Dermis microvascular lymphatic vessel endothelial cell (primary cell): ENCODE measurements around the gene NCS1. TPM values are rescaled to one million over a fixed set of nuclear protein-coding genes. Genes with fewer than 3 reads are reported as not detected.

Experiments
- DNase-seq, 2 donors: peaks; one replicate each; pipeline versions ENCODE4 v3.0.0 to v3.0.0-alpha.2; 2010; ENCODE audit warnings: low read depth in 2 of 2
- total RNA-seq: library from RNA; depleted of rRNA; stranded (reverse); fragments of >200 nt; gene quantifications from 2 replicates; pipeline ENCODE4 v1.2.1, GENCODE V29; 2014

The NCS1 gene
- total RNA-seq, 1 donor from 2014 or later: 12.2 TPM

DNA sequence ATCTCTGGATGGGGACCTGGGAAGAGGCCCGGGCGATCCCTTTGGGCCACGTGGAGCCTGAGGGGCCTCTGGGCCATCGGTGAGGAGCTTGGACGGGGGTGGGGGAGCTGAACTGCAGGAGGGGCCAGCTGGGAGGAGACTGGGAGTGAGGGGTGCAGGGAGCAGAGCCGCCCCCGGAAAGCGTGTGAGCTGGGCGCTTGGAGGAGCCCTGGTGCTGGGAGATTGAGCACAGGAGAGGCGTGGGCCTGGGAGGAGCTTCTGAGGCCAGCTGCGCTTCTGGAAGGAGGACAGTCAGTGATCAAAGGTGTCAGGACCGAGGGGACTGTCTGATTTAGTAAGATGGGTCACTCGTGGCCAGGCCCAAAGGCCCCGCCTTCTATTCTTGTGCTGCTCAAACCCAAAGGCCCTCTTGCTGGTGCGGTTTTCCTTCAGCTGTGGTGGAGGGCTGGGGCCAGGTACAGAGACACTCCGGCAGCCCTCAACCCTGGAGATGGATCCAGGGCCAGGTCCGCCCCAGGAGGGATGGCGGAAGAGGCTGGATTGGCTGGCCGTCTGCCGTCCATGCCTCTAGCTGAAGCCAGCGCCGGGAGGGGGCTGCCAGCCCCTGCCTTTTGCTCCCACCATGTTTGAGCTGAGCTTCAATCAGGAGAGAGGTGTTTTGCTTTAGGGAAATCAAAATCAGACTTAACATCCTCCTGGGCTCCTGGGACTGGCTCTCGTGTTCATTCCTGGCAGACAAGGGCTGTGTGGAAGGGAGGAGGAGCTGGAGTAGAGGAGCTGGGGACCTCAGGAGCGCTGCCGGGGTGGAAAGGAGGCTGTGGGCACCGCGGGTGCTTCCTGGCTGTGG is 21.6 kb downstream of the NCS1 start:
- no peak for DNase-seq

DNA sequence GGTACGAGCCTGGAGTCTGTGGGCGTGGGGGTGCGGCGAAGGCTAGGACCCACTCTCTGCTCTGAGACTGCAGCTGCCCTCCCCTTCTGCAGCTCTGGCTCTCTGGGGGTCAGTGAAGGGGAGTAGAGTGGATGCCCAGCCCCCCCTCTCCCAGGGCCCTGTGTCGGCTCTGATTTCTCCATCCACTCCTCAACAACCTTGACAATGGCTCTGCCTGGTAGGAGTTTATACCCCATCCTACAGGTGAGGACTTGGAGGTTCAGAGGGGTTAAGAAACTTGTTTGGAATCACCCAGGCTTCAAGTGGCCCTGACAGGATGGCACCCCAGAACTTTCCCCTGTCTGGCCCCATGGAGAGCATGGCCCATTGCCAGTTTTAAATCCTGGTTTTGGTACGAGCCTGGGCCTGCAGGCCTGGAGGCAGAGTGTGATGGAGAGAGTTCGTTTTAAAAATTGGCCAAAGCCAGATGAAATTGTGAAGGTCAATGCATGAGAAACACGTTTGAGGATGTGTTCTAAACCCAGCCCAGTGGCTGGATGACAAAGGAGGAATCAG is 22.3 kb downstream of the NCS1 start:
- DNase-seq: no peak

DNA sequence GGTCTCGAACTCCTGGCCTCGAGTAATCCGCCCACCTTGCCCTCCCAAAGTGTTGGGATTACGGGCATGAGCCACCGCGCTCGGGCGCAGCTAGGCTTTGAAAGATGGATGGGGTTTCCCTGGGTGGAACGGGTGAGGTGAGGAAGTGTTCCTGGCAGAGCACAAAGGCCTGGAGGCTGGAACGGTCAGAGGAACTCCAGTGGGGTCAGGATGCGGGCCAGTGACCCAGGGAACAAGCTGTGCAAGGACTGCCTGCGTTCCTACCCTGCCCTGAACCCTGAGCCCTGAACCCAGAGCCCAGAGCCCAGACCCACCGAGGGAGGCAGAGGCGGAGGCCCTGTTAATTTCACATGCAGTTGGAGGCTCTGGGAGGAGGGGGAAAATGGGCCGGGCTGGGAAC is 23.4 kb downstream of the NCS1 start:
- DNase-seq: no peak

DNA sequence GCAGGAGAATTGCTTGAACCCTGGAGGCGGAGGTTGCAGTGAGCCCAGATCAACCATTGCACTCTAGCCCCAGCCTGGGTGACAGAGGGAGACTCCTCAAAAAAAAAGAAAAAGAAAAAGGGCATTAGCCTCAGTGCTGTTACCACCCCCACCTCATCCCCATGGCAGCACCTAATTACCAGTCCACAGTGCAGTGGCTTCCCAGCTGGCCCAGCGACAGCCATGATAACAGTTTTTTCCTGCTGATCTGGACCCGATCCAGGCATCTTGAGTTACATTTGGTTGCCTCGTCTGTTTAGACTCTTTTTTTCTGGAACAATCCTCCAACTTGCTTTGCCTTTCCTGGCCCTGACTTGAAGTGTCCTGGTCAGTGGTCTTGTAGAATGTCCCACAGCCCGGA is 24.4 kb downstream of the NCS1 start:
- no peak for DNase-seq

DNA sequence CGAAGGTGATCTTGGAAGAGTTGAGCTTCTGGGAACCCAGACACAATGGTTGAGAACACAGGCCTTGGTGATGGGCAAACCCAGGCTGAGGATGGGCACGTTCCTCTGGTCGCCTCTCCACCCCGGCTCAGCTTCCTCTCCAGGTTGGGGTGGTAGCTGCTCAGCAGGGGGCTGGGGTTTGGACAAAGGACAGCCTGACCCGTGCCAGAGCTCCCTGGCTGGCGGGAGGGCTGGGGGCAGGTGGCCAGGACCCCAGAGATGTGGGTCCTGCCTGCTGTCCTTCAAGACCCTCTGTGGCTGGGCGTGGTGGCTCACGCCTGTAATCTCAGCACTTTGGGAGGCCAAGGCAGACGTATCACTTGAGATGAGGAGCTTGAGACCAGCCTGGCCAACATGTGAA is 25.2 kb downstream of the NCS1 start:
- no peak for DNase-seq

DNA sequence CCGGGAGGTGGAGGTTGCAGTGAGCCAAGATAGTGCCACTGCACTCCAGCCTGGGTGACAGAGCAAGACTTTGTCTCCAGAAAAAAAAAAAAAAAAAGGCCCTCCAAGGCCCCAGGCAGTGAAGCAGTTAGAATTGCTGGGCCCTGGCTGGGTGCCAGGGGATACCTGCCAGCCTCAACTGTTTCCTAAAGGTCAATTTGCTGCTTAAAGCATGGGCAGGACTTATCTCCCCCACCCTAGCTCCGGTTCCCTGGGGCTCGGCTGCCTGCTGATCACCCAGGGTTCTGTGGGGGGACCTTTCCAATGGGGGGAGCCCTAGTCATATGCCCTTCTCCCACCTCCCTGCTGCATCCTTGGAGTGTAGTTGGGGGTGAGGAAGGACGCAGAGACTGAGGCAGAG is 25.7 kb downstream of the NCS1 start:
- DNase-seq: no peak

DNA sequence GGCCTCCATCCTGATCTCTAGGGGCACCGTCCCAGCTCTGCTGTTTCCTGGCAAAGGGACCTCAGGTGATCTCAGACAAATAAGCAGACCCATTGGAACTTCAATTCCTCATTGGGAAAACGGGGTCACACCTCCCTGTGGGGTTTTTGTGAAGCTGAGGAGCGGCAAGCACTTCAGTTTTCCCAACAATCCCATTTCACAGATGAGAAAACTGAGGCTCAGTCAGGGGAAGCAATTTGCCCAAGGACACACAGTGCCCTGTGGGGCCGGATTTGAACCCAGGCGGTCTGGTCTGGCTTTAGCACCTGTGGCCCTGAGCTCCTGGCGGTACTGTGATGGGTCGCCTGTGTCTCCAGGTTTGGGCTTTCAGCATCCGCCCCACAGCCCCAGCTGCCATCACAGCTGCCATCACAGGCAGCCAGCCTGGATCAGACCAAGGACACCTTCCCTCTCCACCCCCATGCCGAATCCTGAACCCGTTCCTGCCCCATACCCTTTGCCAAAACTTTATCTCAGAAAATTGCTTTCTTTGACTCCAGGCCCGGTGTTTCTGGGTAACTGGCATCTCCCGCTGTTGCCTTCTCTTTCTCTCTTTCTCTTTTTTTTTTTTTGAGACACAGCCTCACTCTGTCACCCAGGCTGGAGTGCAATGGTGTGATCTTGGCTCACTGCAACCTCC is 26.4 kb downstream of the NCS1 start:
- DNase-seq: no peak

DNA sequence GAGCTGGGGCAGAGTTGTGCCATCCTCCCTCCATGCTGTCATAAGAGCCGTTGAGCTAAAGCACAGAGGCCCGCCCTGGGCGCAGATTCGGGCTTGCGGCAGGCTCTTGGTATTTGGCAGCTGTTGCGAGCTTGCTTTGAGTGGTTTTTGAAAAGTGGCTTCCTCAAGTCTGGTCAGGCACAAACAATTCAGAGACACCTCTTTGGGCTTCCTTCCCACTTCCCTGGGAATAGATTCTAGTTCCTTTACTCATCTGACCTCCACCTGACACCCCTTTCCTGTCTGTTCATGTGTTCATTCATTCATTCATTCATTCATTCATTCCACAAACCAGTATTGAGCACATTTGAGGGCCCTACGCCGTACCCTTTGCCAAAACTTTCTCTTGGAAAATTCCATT is 27.4 kb downstream of the NCS1 start:
- peak in 1 of 2 donors; percentile 8 for DNase-seq

DNA sequence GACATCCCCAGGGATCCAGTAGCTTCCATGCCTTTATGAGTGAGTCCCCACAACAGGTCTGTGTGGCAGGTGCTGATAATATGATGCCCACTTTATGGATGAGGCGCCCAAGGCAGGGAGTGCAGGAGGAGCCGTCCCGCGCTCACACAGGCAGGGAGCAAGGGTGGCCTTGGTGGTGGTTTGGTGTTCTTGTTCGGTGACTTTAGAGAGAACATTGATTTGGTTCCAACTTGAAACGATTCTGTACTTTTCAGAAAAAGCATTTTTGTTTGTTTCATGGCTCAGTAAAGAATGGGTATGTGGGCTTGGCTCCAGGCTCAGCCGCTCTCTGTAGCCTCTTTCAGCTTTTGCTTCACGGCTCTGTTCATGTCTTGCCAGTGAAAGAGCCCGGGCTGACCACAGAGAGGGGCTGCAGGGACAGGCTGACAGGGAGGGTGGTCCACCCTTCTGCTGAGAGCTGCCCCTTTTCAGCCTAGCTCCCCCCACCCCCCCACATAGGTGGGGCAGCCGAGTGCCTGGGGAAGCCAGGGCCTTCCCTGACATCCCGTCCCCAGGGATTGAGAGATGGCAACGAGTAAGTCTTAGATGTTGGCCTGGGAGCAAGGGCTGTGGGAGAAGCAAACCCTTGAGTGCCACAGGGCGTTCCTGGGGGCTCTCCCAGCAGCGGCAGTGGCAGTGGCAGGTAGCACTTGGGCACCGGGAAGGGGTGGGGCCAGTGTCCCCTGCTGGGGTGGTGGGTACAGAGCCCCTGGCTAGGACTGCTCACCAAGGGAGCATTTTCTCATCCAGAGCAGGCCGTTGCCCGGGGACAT is 28.0 kb downstream of the NCS1 start:
- no peak for DNase-seq

DNA sequence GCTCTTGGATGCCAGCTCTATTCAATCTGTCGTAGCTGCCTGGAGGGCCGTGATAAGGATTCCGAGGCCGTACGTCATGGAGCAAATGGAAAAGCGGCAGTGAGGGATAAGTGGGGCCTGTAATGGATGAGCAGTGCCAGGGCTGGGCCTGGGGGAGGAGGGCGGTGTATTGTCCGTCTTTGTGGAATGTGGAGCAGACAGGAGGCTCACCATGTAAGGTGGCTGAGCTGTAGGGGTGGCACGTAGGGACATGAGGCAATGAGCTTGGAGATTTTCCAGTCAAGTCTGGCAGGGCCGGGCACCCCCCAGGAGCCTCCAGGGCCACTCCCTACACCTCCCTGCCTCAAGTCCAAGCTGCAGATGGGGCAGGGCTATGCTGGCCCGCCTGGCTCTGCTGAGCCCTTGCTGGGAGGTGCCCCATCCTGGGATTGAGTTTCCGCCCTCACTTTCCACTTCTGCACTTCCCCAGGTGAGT is 29.2 kb downstream of the NCS1 start:
- DNase-seq: no peak

DNA sequence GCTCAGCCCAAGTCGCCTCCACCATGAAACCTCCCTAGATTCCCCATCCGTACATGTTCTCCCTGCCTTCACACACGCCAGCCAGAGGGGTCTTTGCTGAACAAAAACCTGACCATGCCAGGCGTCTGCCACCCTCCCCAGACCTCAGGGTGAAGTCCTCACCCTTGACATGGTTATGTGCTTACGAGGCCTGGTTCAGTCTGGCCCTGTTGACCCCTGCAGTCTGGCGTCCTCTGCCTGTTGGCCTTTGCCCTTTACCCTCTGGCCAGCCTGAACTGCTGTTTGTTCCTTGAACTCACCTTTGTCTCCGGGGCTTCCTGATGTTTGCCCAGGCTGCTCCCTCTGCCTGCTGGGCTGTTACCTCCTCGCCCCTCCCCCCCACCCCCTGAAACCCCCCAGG is 29.8 kb downstream of the NCS1 start:
- DNase-seq: no peak

DNA sequence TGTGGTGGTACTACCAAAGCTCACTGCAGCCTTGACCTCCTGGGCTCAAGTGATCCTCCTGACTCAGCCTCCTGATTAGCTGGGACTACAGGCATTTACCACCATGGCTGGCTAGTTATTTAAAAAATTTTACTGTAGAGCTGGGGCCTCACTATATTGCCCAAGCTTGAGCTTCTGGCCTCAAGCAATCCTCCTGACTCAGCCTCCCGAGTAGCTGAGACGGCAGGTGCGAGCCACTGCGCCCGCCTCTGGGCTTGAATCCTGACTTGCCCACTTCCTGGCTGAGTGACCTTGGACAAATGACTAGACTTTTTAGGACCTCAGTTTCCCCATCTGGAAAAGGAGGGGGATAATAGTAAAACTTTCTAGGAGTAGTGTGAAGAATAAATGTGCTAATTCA is 32.1 kb downstream of the NCS1 start:
- DNase-seq: no peak

DNA sequence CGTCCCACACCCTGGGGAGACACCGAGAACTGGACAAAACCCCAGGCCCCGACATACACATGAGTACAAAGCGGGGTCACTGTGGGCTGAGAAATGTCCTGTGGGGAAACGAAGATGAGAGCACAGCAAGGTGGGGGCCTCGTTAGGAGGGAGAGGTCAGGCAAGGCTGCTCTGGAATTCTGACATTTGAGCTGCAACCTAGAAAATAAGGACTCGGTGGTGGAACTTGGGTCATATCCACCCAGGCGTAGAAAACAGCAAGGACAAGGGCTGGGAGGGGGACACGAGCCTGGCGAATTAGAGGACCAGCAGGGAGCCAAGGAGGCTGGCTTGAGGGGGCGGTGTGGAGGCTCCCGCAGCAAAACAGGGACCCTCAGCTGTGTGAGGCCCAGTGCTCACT is 32.8 kb downstream of the NCS1 start:
- DNase-seq: no peak

DNA sequence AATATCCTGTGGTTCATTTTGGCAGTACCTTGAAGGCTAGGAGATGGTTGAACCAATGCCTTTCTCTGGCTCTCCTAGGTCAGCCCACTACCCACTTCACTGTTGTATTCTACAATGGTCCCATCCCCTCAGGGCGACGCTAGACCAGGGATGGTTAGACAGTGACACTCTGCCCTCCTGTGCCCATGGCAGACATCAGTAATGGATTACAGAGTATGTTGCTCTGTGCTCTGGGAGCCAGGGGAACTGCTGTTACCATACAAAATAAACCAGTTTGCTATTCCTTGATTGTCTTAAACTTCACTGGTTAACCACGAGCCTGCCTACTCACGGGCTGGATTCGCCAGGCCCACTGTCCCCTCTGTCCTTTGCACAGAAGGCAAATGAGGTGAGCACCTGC is 33.7 kb downstream of the NCS1 start:
- no peak for DNase-seq

DNA sequence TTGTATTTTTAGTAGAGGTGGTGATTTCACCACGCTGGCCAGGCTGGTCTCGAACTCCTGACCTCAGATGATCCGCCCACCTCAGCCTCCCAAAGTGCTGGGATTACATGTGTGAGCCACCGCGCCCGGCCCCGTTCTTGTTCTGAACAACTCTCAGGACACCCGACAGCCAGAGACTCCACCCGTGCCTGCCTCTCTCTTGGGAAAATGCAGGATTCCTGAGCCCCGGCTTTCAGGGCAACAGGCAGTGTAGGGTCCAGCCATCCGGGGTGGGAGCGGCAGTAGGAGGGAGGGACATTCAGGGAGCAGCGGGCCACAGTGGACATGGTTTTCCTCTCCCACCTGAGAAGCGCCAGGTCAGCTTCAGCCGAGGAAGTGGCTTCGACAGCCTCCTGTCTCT is 34.4 kb downstream of the NCS1 start:
- DNase-seq: no peak

DNA sequence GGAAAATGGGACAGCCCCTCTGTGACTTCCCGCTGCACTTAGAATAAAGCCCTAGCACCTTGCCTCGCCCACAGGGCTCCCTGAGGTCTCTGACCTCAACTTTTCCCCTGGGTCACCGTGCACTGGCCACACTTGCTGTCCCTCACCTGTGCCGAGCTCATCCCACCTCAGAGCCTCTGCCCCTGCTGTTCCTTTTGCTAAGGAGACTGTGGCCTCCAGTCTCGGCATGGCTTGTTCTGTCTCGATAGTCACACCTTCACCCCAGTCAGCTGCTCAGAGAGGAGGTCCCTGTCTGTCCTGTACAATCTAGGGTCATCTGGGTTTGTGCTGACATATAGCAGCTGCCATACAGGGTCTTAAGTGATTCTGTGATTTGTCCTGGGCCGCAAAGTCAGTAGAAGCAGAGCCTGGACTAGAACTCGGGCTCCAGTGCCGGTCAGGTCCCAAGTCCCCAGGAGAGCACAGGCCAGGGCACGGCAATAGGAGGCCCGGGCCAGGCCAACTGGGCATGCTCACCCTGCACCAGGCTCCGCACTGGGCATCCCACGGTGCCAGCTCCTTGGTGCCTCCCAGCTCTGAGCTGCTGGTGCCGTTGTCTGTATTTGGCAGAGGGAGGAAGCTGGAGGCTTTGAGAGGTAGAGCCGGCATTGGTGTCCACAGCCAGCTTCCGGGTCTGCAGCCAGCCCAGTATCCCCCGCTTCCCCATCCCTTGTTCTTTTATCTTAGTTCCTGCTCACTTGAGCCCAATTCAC is 35.2 kb downstream of the NCS1 start:
- DNase-seq: no peak

DNA sequence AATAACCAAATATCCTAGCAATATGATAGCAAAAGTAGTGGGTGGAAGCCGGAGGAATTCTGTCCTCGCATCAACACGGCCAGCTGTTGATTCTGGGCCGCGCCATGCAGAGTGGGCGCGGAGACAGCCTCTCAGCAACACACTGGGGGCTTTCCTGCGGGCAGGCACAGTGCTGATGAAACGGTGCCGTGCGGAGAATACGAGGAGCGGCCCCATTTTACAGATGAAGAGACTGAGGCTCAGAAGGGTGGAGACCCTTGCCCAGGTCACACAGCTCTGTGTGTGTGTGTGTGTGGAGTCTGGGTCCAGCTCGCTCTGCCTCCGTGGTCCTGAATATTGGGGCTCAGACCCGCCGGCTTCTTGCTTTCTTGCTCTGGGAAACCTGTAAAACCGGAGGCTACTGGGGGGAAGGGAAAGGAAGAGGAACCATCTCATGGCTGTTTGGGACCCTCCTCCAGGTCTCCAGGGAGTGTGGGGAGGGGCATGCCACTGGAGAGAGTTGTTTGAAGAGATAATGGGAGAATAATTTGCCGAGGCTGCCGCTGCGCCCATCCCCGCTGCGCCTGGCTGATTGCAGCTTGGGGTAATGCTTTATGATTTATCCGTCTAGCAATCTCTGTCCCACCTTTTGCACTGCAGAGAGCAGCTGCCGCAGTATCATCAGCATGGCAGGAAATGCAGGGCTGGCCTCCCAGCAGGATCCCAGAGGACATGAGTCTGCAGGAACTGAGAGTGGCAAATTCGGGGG is 36.6 kb downstream of the NCS1 start:
- no peak for DNase-seq

DNA sequence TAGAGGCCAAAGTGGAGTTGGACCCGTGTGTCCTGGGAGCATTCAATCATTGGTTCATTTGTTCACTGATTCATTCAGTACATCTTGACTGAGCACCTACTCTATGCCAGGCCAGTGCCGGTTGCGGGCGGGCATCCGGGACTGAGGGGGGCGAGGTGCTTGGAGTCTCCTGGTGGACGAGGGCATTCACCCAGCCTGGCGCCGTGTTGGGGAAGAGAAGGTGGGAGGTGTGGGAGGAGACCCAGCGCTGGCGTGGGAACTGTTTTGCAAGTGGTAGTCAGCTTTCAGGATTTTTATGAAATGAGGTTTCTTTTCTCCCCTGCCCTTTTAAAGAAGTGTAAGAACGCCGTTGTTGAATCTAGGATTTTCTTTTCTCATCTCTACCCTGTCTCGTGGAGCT is 37.2 kb downstream of the NCS1 start:
- no peak for DNase-seq

DNA sequence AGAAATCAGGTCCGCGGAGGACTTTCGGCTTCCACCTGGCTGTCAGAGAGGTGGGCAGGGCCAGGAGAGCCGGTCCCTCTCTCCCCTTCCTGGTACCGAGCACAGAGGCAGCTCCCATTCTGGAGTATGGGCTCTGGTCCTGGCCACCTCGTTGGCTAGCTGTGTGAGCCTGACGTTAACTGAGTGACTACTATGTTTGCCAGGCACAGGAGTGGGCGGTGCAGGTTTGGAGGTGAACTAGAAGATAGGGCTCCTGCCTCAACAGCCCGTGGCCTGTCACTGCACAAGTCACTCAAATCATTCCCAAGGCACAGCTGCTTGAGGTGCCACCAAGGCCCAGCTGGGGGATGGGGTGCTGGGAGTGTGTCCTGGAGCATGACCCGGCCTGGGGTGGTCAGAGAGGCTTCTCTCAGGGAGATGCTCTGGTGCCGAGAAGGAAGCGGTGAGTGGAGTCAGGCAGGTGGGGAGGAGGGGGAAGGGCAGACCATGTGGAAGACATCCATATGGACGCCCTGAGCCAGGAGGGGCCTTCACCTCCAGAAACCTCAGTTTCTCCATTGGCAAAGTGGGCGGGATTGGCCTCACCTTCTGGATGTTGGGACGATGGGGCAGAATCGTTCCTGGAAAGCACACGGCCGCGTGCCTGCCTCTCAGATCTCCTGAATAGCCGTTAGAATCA is 39.5 kb downstream of the NCS1 start:
- no peak for DNase-seq
